HL-60 (cell line): ENCODE results near the gene CAMTA1.

ENCODE experiments used
- CTCF ChIP-seq: IDR thresholded peaks from one replicate; pipeline ENCODE4 v1.5.1; 2011; ENCODE audit warnings: low read length, control low read depth, inconsistent platforms; ENCODE audit not compliant: insufficient read depth
- TF ChIP-seq, protein P1 (sequence below): IDR thresholded peaks from 2 replicates; pipeline ENCODE4 v1.6.1; 2012; ENCODE audit warnings: low read depth; ENCODE audit not compliant: insufficient replicate concordance

DNA sequence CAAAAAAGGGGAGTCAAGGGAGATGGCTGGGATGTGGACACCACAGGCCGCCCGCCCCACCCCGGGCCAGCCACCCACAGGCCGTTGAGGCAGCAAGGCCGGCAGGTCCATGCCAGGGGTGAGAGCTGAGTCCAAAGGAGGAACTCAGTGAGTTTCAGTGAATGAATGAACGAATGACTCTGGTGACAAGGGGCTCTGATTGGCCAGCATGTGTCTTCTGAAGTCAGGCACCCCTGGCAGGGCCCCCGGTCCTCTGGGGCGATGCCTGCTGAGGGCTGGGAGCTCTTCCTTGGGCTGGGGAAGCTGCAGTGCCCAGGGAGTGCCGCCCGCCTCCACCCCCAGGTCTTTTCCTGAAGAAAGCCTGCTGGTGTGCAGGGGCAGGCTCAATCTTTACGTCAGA, 749.8 kb downstream of the CAMTA1 start:
- no peak for TF ChIP-seq CTCF
- TF ChIP-seq, protein P1, sequence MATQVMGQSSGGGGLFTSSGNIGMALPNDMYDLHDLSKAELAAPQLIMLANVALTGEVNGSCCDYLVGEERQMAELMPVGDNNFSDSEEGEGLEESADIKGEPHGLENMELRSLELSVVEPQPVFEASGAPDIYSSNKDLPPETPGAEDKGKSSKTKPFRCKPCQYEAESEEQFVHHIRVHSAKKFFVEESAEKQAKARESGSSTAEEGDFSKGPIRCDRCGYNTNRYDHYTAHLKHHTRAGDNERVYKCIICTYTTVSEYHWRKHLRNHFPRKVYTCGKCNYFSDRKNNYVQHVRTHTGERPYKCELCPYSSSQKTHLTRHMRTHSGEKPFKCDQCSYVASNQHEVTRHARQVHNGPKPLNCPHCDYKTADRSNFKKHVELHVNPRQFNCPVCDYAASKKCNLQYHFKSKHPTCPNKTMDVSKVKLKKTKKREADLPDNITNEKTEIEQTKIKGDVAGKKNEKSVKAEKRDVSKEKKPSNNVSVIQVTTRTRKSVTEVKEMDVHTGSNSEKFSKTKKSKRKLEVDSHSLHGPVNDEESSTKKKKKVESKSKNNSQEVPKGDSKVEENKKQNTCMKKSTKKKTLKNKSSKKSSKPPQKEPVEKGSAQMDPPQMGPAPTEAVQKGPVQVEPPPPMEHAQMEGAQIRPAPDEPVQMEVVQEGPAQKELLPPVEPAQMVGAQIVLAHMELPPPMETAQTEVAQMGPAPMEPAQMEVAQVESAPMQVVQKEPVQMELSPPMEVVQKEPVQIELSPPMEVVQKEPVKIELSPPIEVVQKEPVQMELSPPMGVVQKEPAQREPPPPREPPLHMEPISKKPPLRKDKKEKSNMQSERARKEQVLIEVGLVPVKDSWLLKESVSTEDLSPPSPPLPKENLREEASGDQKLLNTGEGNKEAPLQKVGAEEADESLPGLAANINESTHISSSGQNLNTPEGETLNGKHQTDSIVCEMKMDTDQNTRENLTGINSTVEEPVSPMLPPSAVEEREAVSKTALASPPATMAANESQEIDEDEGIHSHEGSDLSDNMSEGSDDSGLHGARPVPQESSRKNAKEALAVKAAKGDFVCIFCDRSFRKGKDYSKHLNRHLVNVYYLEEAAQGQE, result no peak
